ENCODE measurements around the gene CDYL. TPM values are rescaled to one million over a fixed set of nuclear protein-coding genes. Genes with fewer than 3 reads are reported as not detected.

The CDYL gene
- total and polyA plus RNA-seq, 8 donors, result 26.9 to 32.3 (median 29.1) TPM

GRCh38 chr6:4903751-4904370 is 127.7 kb downstream of the CDYL start:
- peaks cover 0 to under 1% of the 10 kb centered on the region in 2 donors for H3K36me3 ChIP-seq
- ATAC-seq (no peak), DNase-seq (no peak)
- no peak overlapping the region for H3K4me3 ChIP-seq
- H3K9me3 ChIP-seq, result peaks cover 0 to 1% of the 10 kb centered on the region in 2 donors
- intact Hi-C loops (cut with DNase I), result no loop called here
- TF ChIP-seq, protein P1, sequence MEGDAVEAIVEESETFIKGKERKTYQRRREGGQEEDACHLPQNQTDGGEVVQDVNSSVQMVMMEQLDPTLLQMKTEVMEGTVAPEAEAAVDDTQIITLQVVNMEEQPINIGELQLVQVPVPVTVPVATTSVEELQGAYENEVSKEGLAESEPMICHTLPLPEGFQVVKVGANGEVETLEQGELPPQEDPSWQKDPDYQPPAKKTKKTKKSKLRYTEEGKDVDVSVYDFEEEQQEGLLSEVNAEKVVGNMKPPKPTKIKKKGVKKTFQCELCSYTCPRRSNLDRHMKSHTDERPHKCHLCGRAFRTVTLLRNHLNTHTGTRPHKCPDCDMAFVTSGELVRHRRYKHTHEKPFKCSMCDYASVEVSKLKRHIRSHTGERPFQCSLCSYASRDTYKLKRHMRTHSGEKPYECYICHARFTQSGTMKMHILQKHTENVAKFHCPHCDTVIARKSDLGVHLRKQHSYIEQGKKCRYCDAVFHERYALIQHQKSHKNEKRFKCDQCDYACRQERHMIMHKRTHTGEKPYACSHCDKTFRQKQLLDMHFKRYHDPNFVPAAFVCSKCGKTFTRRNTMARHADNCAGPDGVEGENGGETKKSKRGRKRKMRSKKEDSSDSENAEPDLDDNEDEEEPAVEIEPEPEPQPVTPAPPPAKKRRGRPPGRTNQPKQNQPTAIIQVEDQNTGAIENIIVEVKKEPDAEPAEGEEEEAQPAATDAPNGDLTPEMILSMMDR (IDR thresholded peaks at IDR 0.05), result no peak
- peaks cover 0 to 44% of the 10 kb centered on the region in 2 donors for H3K4me1 ChIP-seq
- H3K27me3 ChIP-seq, result no peaks in the 10 kb centered on the region
- no peak overlapping the region for H3K27ac ChIP-seq

DNA sequence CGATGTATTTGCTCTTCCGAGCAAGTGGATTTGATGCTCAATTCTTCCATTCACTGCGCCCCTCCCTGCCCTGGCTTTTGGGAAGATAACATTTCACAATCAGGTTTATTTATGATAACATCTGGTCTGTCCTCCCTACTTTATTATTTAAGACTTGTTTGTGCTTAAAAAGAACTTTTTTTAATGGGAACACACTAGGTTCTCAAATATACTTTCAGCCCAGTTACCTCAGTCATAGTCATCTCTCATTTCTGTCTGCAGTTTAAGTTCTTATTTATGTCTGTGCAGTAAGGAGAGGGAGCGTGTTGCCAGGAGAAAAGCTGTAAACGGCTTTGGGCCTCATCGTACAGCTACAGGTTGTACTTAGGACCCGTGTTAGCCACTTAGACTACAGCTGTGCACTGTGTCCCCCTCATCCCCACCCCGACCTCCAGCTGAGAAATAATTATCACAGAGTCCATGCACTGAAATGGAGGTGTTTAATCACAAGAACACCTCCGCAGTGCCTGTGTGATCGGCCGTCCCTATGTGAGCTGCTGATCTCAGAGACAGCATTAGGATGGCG is 128.3 kb downstream of the CDYL start:
- Histone ChIP-seq H3K36me3 (peaks cover 0 to 4% of the 10 kb centered on the region in 2 donors), H3K4me1 (peaks cover 0 to 44% of the 10 kb centered on the region in 2 donors), H3K9me3 (no peaks in the 10 kb centered on the region), H3K27me3 (no peaks in the 10 kb centered on the region), H3K4me3 (no peak overlapping the region), H3K27ac (no peak overlapping the region)
- TF ChIP-seq, protein P1 (IDR thresholded peaks at IDR 0.05), result no peak
- ATAC-seq (no peak), DNase-seq (no peak)
- intact Hi-C loops (cut with DNase I), result no loop called here

DNA sequence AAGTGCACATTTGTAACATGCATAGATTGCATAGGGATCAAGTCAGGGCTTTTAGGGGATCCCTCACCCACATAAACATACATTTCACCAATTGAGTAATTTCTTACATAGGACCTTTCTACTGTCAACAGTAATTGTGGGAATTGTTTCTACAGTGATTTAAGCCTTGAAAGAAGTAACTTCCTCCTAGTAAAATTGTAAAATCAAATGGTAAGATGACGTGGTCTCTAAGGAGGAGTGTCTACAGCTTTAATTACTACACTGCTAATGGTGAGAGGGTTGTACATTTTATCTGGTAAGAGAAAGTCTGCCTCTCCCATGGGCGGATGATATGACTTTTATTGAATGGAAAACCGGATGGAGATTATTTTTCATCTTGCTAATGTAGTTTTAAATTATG is 129.6 kb downstream of the CDYL start:
- Histone ChIP-seq H3K4me3 (no peak overlapping the region), H3K27me3 (no peaks in the 10 kb centered on the region), H3K9me3 (no peaks in the 10 kb centered on the region), H3K27ac (no peak overlapping the region), H3K36me3 (peaks cover 0 to 4% of the 10 kb centered on the region in 2 donors), H3K4me1 (peaks cover 0 to 44% of the 10 kb centered on the region in 2 donors)
- DNase-seq (no peak), ATAC-seq (no peak)
- TF ChIP-seq, protein P1 (IDR thresholded peaks at IDR 0.05), result no peak
- intact Hi-C loops (cut with DNase I), result no loop called here

GRCh38 chr6:4906293-4907276 is 130.4 kb downstream of the CDYL start:
- DNase-seq, result no peak
- ATAC-seq, result no peak
- TF ChIP-seq, protein P1 (IDR thresholded peaks at IDR 0.05), result no peak
- intact Hi-C loops (cut with DNase I), result no loop called here
- no peak overlapping the region for H3K27ac ChIP-seq
- peaks cover 0 to 36% of the 10 kb centered on the region in 2 donors for H3K4me1 ChIP-seq
- H3K9me3 ChIP-seq, result no peaks in the 10 kb centered on the region
- H3K4me3 ChIP-seq, result no peak overlapping the region
- H3K27me3 ChIP-seq, result no peaks in the 10 kb centered on the region
- H3K36me3 ChIP-seq, result peaks cover 0 to 4% of the 10 kb centered on the region in 2 donors

- H3K27me3 ChIP-seq, result no peaks in the 10 kb centered on the region
- H3K4me3 ChIP-seq, result no peak overlapping the region
- peaks cover 0 to 26% of the 10 kb centered on the region in 2 donors for H3K4me1 ChIP-seq
- H3K36me3 ChIP-seq, result peaks cover 0 to 4% of the 10 kb centered on the region in 2 donors
- H3K9me3 ChIP-seq, result no peaks in the 10 kb centered on the region
- H3K27ac ChIP-seq, result no peak overlapping the region
- intact Hi-C loops (cut with DNase I), result no loop called here
- ATAC-seq (no peak), DNase-seq (no peak)
- TF ChIP-seq, protein P1 (IDR thresholded peaks at IDR 0.05), result no peak
Measured at GRCh38 chr6:4907602-4908001, 131.4 kb downstream of the CDYL start.

All from left lung (tissue), 10 donors.